Liver (tissue), 9 donors: ENCODE results near the gene ZNF680. TPM values are rescaled to one million over a fixed set of nuclear protein-coding genes. Genes with fewer than 3 reads are reported as not detected.

Experiments
- DNase-seq: peaks from one replicate; pipeline ENCODE4 v3.0.0-alpha.2; 2017; ENCODE audit warnings: low spot score
- H3K27ac ChIP-seq, 2 donors: one replicate each; pipeline ENCODE4 v1.7.0; 2013; ENCODE audit warnings: inconsistent platforms in 2 of 2, low read length in 2 of 2, control low read depth in 1 of 2, low read depth in 1 of 2, mild to moderate bottlenecking in 1 of 2
- H3K27me3 ChIP-seq, 4 donors: one replicate each; pipeline versions ENCODE4 v1.6.1 to v1.7.0; 2013; ENCODE audit warnings: low read length in 3 of 4, inconsistent platforms in 1 of 4, mild to moderate bottlenecking in 1 of 4, moderate library complexity in 1 of 4; ENCODE audit not compliant: control insufficient read depth in 4 of 4, insufficient read depth in 4 of 4
- H3K36me3 ChIP-seq, 4 donors: one replicate each; pipeline versions ENCODE4 v1.6.1 to v1.7.0; 2013; ENCODE audit warnings: low read length in 3 of 4, mild to moderate bottlenecking in 3 of 4, low read depth in 1 of 4, moderate library complexity in 1 of 4; ENCODE audit not compliant: control insufficient read depth in 4 of 4, insufficient read depth in 3 of 4
- H3K4me1 ChIP-seq, 4 donors: one replicate each; pipeline versions ENCODE4 v1.6.1 to v1.7.0; 2013; ENCODE audit warnings: low read length in 3 of 4, mild to moderate bottlenecking in 3 of 4, moderate library complexity in 1 of 4; ENCODE audit not compliant: control insufficient read depth in 4 of 4, insufficient read depth in 4 of 4
- H3K4me3 ChIP-seq, 3 donors: one replicate each; pipeline versions ENCODE4 v1.6.1 to v1.7.0; 2013; ENCODE audit warnings: low read length in 3 of 3, control low read depth in 1 of 3, low read depth in 1 of 3, mild to moderate bottlenecking in 1 of 3
- H3K9ac ChIP-seq, 2 donors: one replicate each; pipeline ENCODE4 v1.7.0; 2013; ENCODE audit warnings: low read length in 2 of 2, mild to moderate bottlenecking in 2 of 2, moderate library complexity in 2 of 2, control low read depth in 1 of 2, low read depth in 1 of 2
- H3K9me3 ChIP-seq, 4 donors: one replicate each; pipeline versions ENCODE4 v1.6.1 to v1.7.0; 2013; ENCODE audit warnings: low read length in 3 of 4; ENCODE audit not compliant: control insufficient read depth in 4 of 4
- ATF3 ChIP-seq: IDR thresholded peaks from 2 replicates; pipeline ENCODE4 v1.6.1; 2016; ENCODE audit warnings: antibody characterized with exemption
- CTCF ChIP-seq: fragments of 150-350 bp; IDR thresholded peaks from 2 replicates; pipeline ENCODE4 v1.5.1; 2017; ENCODE audit warnings: improper control_type of control experiment, low read depth, low read length; ENCODE audit not compliant: missing input control
- EGR1 ChIP-seq, 2 donors: IDR thresholded peaks; 2 replicates each; pipeline ENCODE4 v1.6.1; 2016 to 2018; ENCODE audit warnings: antibody characterized with exemption in 2 of 2, low read depth in 2 of 2
- FOXA1 ChIP-seq: IDR thresholded peaks from 2 replicates; pipeline ENCODE4 v1.6.1; 2016; ENCODE audit warnings: antibody characterized with exemption
- FOXA2 ChIP-seq: IDR thresholded peaks from 2 replicates; pipeline ENCODE4 v1.6.1; 2016; ENCODE audit warnings: antibody characterized with exemption
- GABPA ChIP-seq, 2 donors: IDR thresholded peaks in 1 of 2; conservative IDR thresholded peaks in 1 of 2; 2 replicates each; pipeline ENCODE4 v1.6.1; 2016; ENCODE audit warnings: antibody characterized with exemption in 2 of 2, mild to moderate bottlenecking in 1 of 2, moderate library complexity in 1 of 2
- HNF4A ChIP-seq, 2 donors: conservative IDR thresholded peaks; 2 replicates each; pipeline ENCODE4 v1.6.1; 2016; ENCODE audit warnings: antibody characterized with exemption in 2 of 2, mild to moderate bottlenecking in 2 of 2
- HNF4G ChIP-seq: IDR thresholded peaks from 2 replicates; pipeline ENCODE4 v1.6.1; 2016; ENCODE audit warnings: antibody characterized with exemption
- JUND ChIP-seq, 2 donors: IDR thresholded peaks; 2 replicates each; pipeline ENCODE4 v1.6.1; 2016; ENCODE audit warnings: antibody characterized with exemption in 2 of 2
- MAX ChIP-seq: IDR thresholded peaks from 2 replicates; pipeline ENCODE4 v1.6.1; 2016; ENCODE audit warnings: antibody characterized with exemption
- NR2F2 ChIP-seq: IDR thresholded peaks from 2 replicates; pipeline ENCODE4 v1.6.1; 2016; ENCODE audit warnings: antibody characterized with exemption
- RAD21 ChIP-seq, 2 donors: IDR thresholded peaks; 2 replicates each; pipeline ENCODE4 v1.6.1; 2016; ENCODE audit warnings: antibody characterized with exemption in 2 of 2, mild to moderate bottlenecking in 2 of 2
- REST ChIP-seq: IDR thresholded peaks from 2 replicates; pipeline ENCODE4 v1.6.1; 2016; ENCODE audit warnings: antibody characterized with exemption, mild to moderate bottlenecking
- TAF1 ChIP-seq: conservative IDR thresholded peaks from 2 replicates; pipeline ENCODE4 v1.6.1; 2016; ENCODE audit warnings: antibody characterized with exemption, mild to moderate bottlenecking
- YY1 ChIP-seq: IDR thresholded peaks from 2 replicates; pipeline ENCODE4 v1.6.1; 2016; ENCODE audit warnings: antibody characterized with exemption, mild to moderate bottlenecking
- ZBTB33 ChIP-seq: IDR thresholded peaks from 2 replicates; pipeline ENCODE4 v1.6.1; 2016; ENCODE audit warnings: antibody characterized with exemption
- WGBS: extraction: QIAGEN DNeasy Blood & Tissue Kit; methylation state at CpG from one replicate; pipeline ENCODE4 v1.1.7; 2013; 5-methylcytosine and 5-hydroxymethylcytosine counted together
- polyA plus RNA-seq, 2 donors: library from polyadenylated mRNA; stranded (reverse) in 1 of 2; unstranded in 1 of 2; fragments of 200-250 nt in 1 of 2; fragments of >200 nt in 1 of 2; fragmentation: Nextera tagmentation in 1 of 2; extraction: Ambion mirVana in 1 of 2; gene quantifications; one replicate each; pipeline versions ENCODE4 v1.2.1 to v1.2.3, GENCODE V29; 2013 to 2015
- total RNA-seq, 2 donors: library from RNA; depleted of rRNA; stranded (reverse); fragments of >200 nt; gene quantifications; one replicate each; pipeline ENCODE4 v1.2.3, GENCODE V29; 2014
- donor health status: healthy.
- donor health status: healthy.
- donor health status: healthy.
- donor health status: healthy.
- donor health status: healthy.

Gene ZNF680
- total and polyA plus RNA-seq, 4 donors = 3.8 to 20.8 (median 5.5) TPM

GRCh38 chr7:64608116-64608910, 45.4 kb upstream of the ZNF680 start:
- H3K36me3 ChIP-seq = no peaks in the 10 kb centered on the region
- TF ChIP-seq ATF3 = no peak
- TF ChIP-seq GABPA (IDR thresholded peaks at IDR 0.05 in 1 of 2, conservative IDR thresholded peaks at IDR 0.05 in 1 of 2) = no peak
- no peak for TF ChIP-seq HNF4G
- TF ChIP-seq FOXA1 = no peak
- no peak for TF ChIP-seq ZBTB33
- no peaks in the 10 kb centered on the region for H3K27me3 ChIP-seq
- H3K27ac ChIP-seq = no peak overlapping the region
- WGBS = 87% methylated on average over 6 of the region's 6 CpGs
- no peak for DNase-seq
- H3K9me3 ChIP-seq = peaks cover 0 to 3% (median 0%) of the 10 kb centered on the region in 4 donors
- no peak overlapping the region for H3K4me3 ChIP-seq
- H3K4me1 ChIP-seq = no peaks in the 10 kb centered on the region
- H3K9ac ChIP-seq = no peak overlapping the region

GRCh38 chr7:64606385-64606784, 43.5 kb upstream of the ZNF680 start:
- H3K27me3 ChIP-seq = no peaks in the 10 kb centered on the region
- H3K27ac ChIP-seq = no peak overlapping the region
- H3K9me3 ChIP-seq = peaks cover 0 to 3% (median 0%) of the 10 kb centered on the region in 4 donors
- H3K36me3 ChIP-seq = no peaks in the 10 kb centered on the region
- H3K4me3 ChIP-seq = no peak overlapping the region
- no peak overlapping the region for H3K9ac ChIP-seq
- TF ChIP-seq GABPA (IDR thresholded peaks at IDR 0.05 in 1 of 2, conservative IDR thresholded peaks at IDR 0.05 in 1 of 2) (no peak), HNF4A (conservative IDR thresholded peaks at IDR 0.05) (no peak)
- H3K4me1 ChIP-seq = no peaks in the 10 kb centered on the region
- no peak for DNase-seq

- 72% methylated on average over 1 of the region's 1 CpG for WGBS
- DNase-seq = no peak
- peaks cover 0 to 9% (median 1%) of the 10 kb centered on the region in 4 donors for H3K9me3 ChIP-seq
- no peaks in the 10 kb centered on the region for H3K4me1 ChIP-seq
- no peaks in the 10 kb centered on the region for H3K27me3 ChIP-seq
- H3K9ac ChIP-seq = no peak overlapping the region
- no peaks in the 10 kb centered on the region for H3K36me3 ChIP-seq
- H3K4me3 ChIP-seq = no peak overlapping the region
- no peak overlapping the region for H3K27ac ChIP-seq
- TF ChIP-seq EGR1 (IDR thresholded peaks at IDR 0.05; ENCODE audit: low read depth in 2 of 2) (no peak), TAF1 (no peak), ATF3 (no peak), FOXA2 (no peak), RAD21 (IDR thresholded peaks at IDR 0.05) (no peak), FOXA1 (no peak), GABPA (IDR thresholded peaks at IDR 0.05 in 1 of 2, conservative IDR thresholded peaks at IDR 0.05 in 1 of 2) (no peak), HNF4G (no peak), CTCF (no peak), NR2F2 (no peak), MAX (no peak), YY1 (no peak), ZBTB33 (no peak), REST (no peak), HNF4A (conservative IDR thresholded peaks at IDR 0.05) (no peak), JUND (IDR thresholded peaks at IDR 0.05) (no peak)
These were observed 40.4 kb upstream of the ZNF680 start for GRCh38 chr7:64603271-64603670.
